NCI-H1105 (cell line): ENCODE results near the gene AVEN.

Source experiments
- DNase-seq: peaks from one replicate; lab custom pipeline; 2025; lab: John Stamatoyannopoulos, UW

AVEN gene

GRCh38 chr15:33985287-33985686 is 53.7 kb downstream of the AVEN start:
- DNase-seq: no peak

GRCh38 chr15:33982516-33982915 is 56.5 kb downstream of the AVEN start:
- no peak for DNase-seq

- no peak for DNase-seq
Measured at GRCh38 chr15:33980159-33980558, 58.8 kb downstream of the AVEN start.

GRCh38 chr15:33975022-33975565 is 63.9 kb downstream of the AVEN start:
- no peak for DNase-seq

- no peak for DNase-seq
Measured at GRCh38 chr15:33971811-33972210, 67.2 kb downstream of the AVEN start.

- no peak for DNase-seq
Measured at GRCh38 chr15:33968821-33969220, 70.2 kb downstream of the AVEN start.

- no peak for DNase-seq
Measured at GRCh38 chr15:33968224-33968623, 70.8 kb downstream of the AVEN start, which contains the start of gene CHRM5. TSS of gene CHRM5 (plus strand) at chr15:33968497. CDS start at chr15:34062718, 94,221 bp downstream.

- DNase-seq: no peak
Measured at GRCh38 chr15:33964665-33965040, 74.4 kb downstream of the AVEN start.

GRCh38 chr15:33963831-33964664 is 75.0 kb downstream of the AVEN start:
- DNase-seq: no peak

GRCh38 chr15:33960549-33960935 is 78.5 kb downstream of the AVEN start:
- DNase-seq: no peak

- DNase-seq: no peak
Measured at GRCh38 chr15:33959844-33960548, 79.0 kb downstream of the AVEN start.

- DNase-seq: no peak
Measured at GRCh38 chr15:33956397-33956796, 82.6 kb downstream of the AVEN start.

- no peak for DNase-seq
Measured at GRCh38 chr15:33955945-33956344, 83.1 kb downstream of the AVEN start.

GRCh38 chr15:33946152-33946551 is 92.9 kb downstream of the AVEN start:
- no peak for DNase-seq

GRCh38 chr15:33941279-33942063 is 97.5 kb downstream of the AVEN start:
- DNase-seq: no peak

- DNase-seq: no peak
Measured at GRCh38 chr15:33934921-33935320, 104.1 kb downstream of the AVEN start.

- DNase-seq: no peak
Measured at GRCh38 chr15:33934396-33934795, 104.6 kb downstream of the AVEN start.

- DNase-seq: no peak
Measured at GRCh38 chr15:33932734-33933133, 106.3 kb downstream of the AVEN start.

GRCh38 chr15:33926260-33926659 is 112.7 kb downstream of the AVEN start:
- DNase-seq: no peak

- DNase-seq: no peak
Measured at GRCh38 chr15:33923446-33923845, 115.6 kb downstream of the AVEN start.

GRCh38 chr15:33915571-33916407 is 123.2 kb downstream of the AVEN start:
- no peak for DNase-seq
